NT2/D1 (cell line): ENCODE results near the gene ANKHD1.

ENCODE experiments used
- SUZ12 ChIP-seq: IDR thresholded peaks from 2 replicates; pipeline ENCODE4 v1.6.1; 2011; ENCODE audit not compliant: insufficient read length, insufficient read depth; ENCODE audit errors: extremely low read depth
- YY1 ChIP-seq: IDR thresholded peaks from 2 replicates; pipeline ENCODE4 v1.6.1; 2011; ENCODE audit not compliant: insufficient read length, insufficient read depth
- ZNF274 ChIP-seq: IDR thresholded peaks from 2 replicates; pipeline ENCODE4 v1.6.1; 2011; ENCODE audit warnings: mild to moderate bottlenecking, low read depth, low read length

DNA sequence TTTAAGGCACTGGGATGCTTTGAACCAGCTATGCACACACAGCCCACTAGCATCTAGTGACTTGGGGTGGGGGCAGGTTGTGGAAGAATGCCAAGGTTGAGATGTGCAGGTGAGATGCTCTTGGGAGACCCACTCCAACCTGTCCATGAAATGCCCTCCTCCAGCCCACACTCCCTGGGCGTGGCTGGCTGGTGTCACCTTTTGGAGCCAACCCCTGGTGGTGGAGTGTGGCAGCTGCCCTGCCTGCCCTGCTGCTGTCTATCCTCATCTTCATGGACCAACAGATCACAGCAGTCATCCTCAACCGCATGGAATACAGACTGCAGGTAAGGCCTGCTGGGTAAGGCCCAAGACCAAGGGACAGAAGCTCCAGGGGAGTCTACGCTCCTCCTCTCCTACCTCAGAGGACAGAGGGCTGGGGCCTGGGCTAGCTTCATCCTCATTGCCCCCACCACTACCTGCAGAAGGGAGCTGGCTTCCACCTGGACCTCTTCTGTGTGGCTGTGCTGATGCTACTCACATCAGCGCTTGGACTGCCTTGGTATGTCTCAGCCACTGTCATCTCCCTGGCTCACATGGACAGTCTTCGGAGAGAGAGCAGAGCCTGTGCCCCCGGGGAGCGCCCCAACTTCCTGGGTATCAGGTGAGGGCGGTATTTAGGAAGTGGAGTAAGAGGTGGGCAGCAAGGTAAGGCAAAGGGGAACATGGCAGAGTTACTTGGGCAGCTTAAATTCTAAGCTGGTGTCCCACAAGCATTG, 34.2 kb upstream of the ANKHD1 start:
- TF ChIP-seq YY1 (no peak), ZNF274 (no peak), SUZ12 (no peak)
